Bone marrow (tissue), 2 donors: ENCODE data around the gene FBXW9.
"Not testable (repeated sequence)": the region's sequence is repeated elsewhere in the genome, so short reads cannot be mapped to it uniquely, and the experiment has no call there.

ENCODE experiments used
- DNase-seq, 2 donors: peaks; one replicate each; lab custom pipeline; 2025; lab: John Stamatoyannopoulos, UW

FBXW9 gene

GRCh38 chr19:12715102-12715501 is 18.7 kb upstream of the FBXW9 start:
- DNase-seq = no peak

GRCh38 chr19:12713304-12713703 is 16.9 kb upstream of the FBXW9 start:
- DNase-seq = not testable (repeated sequence)

GRCh38 chr19:12712077-12712476 is 15.6 kb upstream of the FBXW9 start:
- not testable (repeated sequence) for DNase-seq

GRCh38 chr19:12711187-12711586 is 14.8 kb upstream of the FBXW9 start:
- no peak for DNase-seq

- DNase-seq = no peak
These were observed 12.2 kb upstream of the FBXW9 start for GRCh38 chr19:12708641-12709040.

GRCh38 chr19:12706332-12706718 is 9.9 kb upstream of the FBXW9 start:
- DNase-seq = no peak

- DNase-seq = no peak
These were observed 9.4 kb upstream of the FBXW9 start for GRCh38 chr19:12705654-12706331.

- DNase-seq = no peak
These were observed 8.7 kb upstream of the FBXW9 start for GRCh38 chr19:12705169-12705568.

GRCh38 chr19:12703046-12703445 is 6.6 kb upstream of the FBXW9 start:
- DNase-seq = peak in 1 of 2 donors; percentile 13

- DNase-seq = no peak
These were observed 5.3 kb upstream of the FBXW9 start for GRCh38 chr19:12701596-12702282.

- DNase-seq = no peak
These were observed 1.7 kb upstream of the FBXW9 start for GRCh38 chr19:12698138-12698537.

- not testable (repeated sequence) for DNase-seq
These were observed 994 bp upstream of the FBXW9 start for GRCh38 chr19:12697425-12697824.

- no peak for DNase-seq
These were observed 450 bp downstream of the FBXW9 start for GRCh38 chr19:12695997-12696365.

GRCh38 chr19:12695514-12695913 is 917 bp downstream of the FBXW9 start:
- DNase-seq = no peak

GRCh38 chr19:12695096-12695495 is 1.3 kb downstream of the FBXW9 start:
- no peak for DNase-seq

- DNase-seq = no peak
These were observed 1.8 kb downstream of the FBXW9 start for GRCh38 chr19:12694641-12695040.

GRCh38 chr19:12692960-12693359 is 3.5 kb downstream of the FBXW9 start:
- no peak for DNase-seq

- DNase-seq = peak in 1 of 2 donors; percentile 87
These were observed 6.7 kb downstream of the FBXW9 start for GRCh38 chr19:12689581-12690216.

- DNase-seq = no peak
These were observed 7.4 kb downstream of the FBXW9 start for GRCh38 chr19:12689012-12689411.

GRCh38 chr19:12687496-12688196 is 8.8 kb downstream of the FBXW9 start, which contains the start of gene GNG14:
GNG14 (plus strand) TSS chr19:12687998; CDS start chr19:12688049, 51 bp downstream.
- DNase-seq = no peak

- DNase-seq = no peak
These were observed 10.6 kb downstream of the FBXW9 start for GRCh38 chr19:12685831-12686230.
